ENCODE data around the gene EXOG.
A peak's percentile ranks its signal among the peaks of the same experiment; 100 is the strongest.

The EXOG gene

GRCh38 chr3:38473229-38473628, 22.9 kb upstream of the EXOG start:
- no peak for DNase-seq

- DNase-seq = no peak
These were observed 21.1 kb upstream of the EXOG start for GRCh38 chr3:38474928-38475605.

- no peak for DNase-seq
These were observed 20.4 kb upstream of the EXOG start for GRCh38 chr3:38475716-38476115.

GRCh38 chr3:38476157-38476756, 19.9 kb upstream of the EXOG start:
- no peak for DNase-seq

- no peak for DNase-seq
These were observed 18.9 kb upstream of the EXOG start for GRCh38 chr3:38477057-38477820.

GRCh38 chr3:38477839-38478450, 18.2 kb upstream of the EXOG start:
- no peak for DNase-seq

- no peak for DNase-seq
These were observed 17.2 kb upstream of the EXOG start for GRCh38 chr3:38478901-38479300.

GRCh38 chr3:38479431-38480092, 16.6 kb upstream of the EXOG start:
- DNase-seq = peak; percentile 43 to 64

GRCh38 chr3:38480093-38480445, 16.1 kb upstream of the EXOG start:
- DNase-seq = no peak

GRCh38 chr3:38480930-38481329, 15.2 kb upstream of the EXOG start:
- DNase-seq = no peak

- DNase-seq = no peak
These were observed 13.2 kb upstream of the EXOG start for GRCh38 chr3:38482951-38483350.

GRCh38 chr3:38487323-38487722, 8.8 kb upstream of the EXOG start:
- no peak for DNase-seq

- DNase-seq = no peak
These were observed 7.2 kb upstream of the EXOG start for GRCh38 chr3:38488949-38489348.

- no peak for DNase-seq
These were observed 6.4 kb upstream of the EXOG start for GRCh38 chr3:38489766-38490165.

GRCh38 chr3:38490281-38491030, 5.7 kb upstream of the EXOG start:
- no peak for DNase-seq

GRCh38 chr3:38491215-38491614, 4.9 kb upstream of the EXOG start:
- DNase-seq = no peak

GRCh38 chr3:38493031-38493430, 3.1 kb upstream of the EXOG start:
- DNase-seq = no peak

GRCh38 chr3:38497031-38497430, 891 bp downstream of the EXOG start:
- DNase-seq = no peak

- DNase-seq = no peak
These were observed 4.7 kb downstream of the EXOG start for GRCh38 chr3:38500688-38501417.

- no peak for DNase-seq
These were observed 11.0 kb downstream of the EXOG start for GRCh38 chr3:38507120-38507519.

GRCh38 chr3:38509732-38510131, 13.6 kb downstream of the EXOG start:
- no peak for DNase-seq

- DNase-seq = no peak
These were observed 14.5 kb downstream of the EXOG start for GRCh38 chr3:38510631-38511030.
